ENCODE measurements around the gene CEP131.

- no peak for TF ChIP-seq LEF1 (IDR thresholded peaks at IDR 0.05; ENCODE audit: borderline replicate concordance)
- TF ChIP-seq FOXM1 (IDR thresholded peaks at IDR 0.05; ENCODE audit: borderline replicate concordance): no peak
- TF ChIP-seq NFRKB (IDR thresholded peaks at IDR 0.05): no peak
- no peak for TF ChIP-seq BHLHE40 (IDR thresholded peaks at IDR 0.05; ENCODE audit: borderline replicate concordance)
- no peak for TF ChIP-seq SP1 (IDR thresholded peaks at IDR 0.05)
These were observed 42.8 kb upstream of the CEP131 start for GRCh38 chr17:81265576-81265975.
